ENCODE results near the gene NCAN.

DNA sequence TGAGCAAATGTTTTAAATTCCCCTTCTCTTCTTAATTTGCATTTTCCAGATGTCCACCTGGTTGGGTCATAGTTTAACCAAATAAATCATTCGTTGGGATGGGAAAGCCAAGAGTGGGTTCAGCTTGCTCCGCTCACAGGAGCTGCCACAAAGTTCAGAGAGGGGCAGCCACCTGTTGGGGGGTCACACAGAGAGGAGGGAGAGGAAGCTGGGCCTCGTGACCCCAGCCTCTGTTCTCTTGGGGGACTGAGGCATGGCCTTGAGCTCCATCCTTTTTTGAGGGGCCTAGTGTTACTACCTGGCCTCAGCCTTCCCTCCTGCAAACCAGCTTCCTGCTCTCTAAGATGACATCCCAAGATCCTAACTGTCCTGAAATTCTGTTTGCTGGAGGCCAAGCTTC lies 44.1 kb upstream of the NCAN start:
- no peak for TF ChIP-seq NFIC (IDR thresholded peaks at IDR 0.05; ENCODE audit: low read length)
- TF ChIP-seq, protein P1, sequence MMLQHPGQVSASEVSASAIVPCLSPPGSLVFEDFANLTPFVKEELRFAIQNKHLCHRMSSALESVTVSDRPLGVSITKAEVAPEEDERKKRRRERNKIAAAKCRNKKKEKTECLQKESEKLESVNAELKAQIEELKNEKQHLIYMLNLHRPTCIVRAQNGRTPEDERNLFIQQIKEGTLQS (CRISPR knock-in tag; IDR thresholded peaks at IDR 0.05), result no peak
- TF ChIP-seq CHD2 (IDR thresholded peaks at IDR 0.05; ENCODE audit: low read depth, low read length), result no peak
- no peak for TF ChIP-seq BRCA1 (CRISPR knock-in tag; IDR thresholded peaks at IDR 0.05)
- no peak for TF ChIP-seq ZSCAN29 (CRISPR knock-in tag; conservative IDR thresholded peaks at IDR 0.05)
- no peak for TF ChIP-seq TAF1 (CRISPR knock-in tag; IDR thresholded peaks at IDR 0.05)
- TF ChIP-seq, protein P2, sequence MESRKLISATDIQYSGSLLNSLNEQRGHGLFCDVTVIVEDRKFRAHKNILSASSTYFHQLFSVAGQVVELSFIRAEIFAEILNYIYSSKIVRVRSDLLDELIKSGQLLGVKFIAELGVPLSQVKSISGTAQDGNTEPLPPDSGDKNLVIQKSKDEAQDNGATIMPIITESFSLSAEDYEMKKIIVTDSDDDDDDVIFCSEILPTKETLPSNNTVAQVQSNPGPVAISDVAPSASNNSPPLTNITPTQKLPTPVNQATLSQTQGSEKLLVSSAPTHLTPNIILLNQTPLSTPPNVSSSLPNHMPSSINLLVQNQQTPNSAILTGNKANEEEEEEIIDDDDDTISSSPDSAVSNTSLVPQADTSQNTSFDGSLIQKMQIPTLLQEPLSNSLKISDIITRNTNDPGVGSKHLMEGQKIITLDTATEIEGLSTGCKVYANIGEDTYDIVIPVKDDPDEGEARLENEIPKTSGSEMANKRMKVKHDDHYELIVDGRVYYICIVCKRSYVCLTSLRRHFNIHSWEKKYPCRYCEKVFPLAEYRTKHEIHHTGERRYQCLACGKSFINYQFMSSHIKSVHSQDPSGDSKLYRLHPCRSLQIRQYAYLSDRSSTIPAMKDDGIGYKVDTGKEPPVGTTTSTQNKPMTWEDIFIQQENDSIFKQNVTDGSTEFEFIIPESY (CRISPR knock-in tag; IDR thresholded peaks at IDR 0.05), result no peak
- TF ChIP-seq TSC22D2 (CRISPR knock-in tag; IDR thresholded peaks at IDR 0.05; ENCODE audit: borderline replicate concordance), result no peak
- TF ChIP-seq ZNF556 (CRISPR knock-in tag; IDR thresholded peaks at IDR 0.05; ENCODE audit: borderline replicate concordance), result no peak
- no peak for TF ChIP-seq SNAI1 (CRISPR knock-in tag; IDR thresholded peaks at IDR 0.05; ENCODE audit: borderline replicate concordance)
- TF ChIP-seq, protein P3, sequence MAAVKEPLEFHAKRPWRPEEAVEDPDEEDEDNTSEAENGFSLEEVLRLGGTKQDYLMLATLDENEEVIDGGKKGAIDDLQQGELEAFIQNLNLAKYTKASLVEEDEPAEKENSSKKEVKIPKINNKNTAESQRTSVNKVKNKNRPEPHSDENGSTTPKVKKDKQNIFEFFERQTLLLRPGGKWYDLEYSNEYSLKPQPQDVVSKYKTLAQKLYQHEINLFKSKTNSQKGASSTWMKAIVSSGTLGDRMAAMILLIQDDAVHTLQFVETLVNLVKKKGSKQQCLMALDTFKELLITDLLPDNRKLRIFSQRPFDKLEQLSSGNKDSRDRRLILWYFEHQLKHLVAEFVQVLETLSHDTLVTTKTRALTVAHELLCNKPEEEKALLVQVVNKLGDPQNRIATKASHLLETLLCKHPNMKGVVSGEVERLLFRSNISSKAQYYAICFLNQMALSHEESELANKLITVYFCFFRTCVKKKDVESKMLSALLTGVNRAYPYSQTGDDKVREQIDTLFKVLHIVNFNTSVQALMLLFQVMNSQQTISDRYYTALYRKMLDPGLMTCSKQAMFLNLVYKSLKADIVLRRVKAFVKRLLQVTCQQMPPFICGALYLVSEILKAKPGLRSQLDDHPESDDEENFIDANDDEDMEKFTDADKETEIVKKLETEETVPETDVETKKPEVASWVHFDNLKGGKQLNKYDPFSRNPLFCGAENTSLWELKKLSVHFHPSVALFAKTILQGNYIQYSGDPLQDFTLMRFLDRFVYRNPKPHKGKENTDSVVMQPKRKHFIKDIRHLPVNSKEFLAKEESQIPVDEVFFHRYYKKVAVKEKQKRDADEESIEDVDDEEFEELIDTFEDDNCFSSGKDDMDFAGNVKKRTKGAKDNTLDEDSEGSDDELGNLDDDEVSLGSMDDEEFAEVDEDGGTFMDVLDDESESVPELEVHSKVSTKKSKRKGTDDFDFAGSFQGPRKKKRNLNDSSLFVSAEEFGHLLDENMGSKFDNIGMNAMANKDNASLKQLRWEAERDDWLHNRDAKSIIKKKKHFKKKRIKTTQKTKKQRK (IDR thresholded peaks at IDR 0.05; ENCODE audit: low read length), result no peak

Measured in HepG2 (cell line).